Measurements from ENCODE around the gene OXT. TPM values are rescaled to one million over a fixed set of nuclear protein-coding genes. Genes with fewer than 3 reads are reported as not detected.
"Not testable (repeated sequence)": the region's sequence is repeated elsewhere in the genome, so short reads cannot be mapped to it uniquely, and the experiment has no call there.

OXT gene
- total and polyA plus RNA-seq, 2 donors (not counting 3 experiments of a cell fraction or from before 2014, with no cell fraction given): not detected

- POLR2A ChIA-PET: no interaction called here
- dilution Hi-C loops (cut with MboI; ENCODE audit: extremely low pct_ligation_motif_present, low sequenced_read_pairs): no loop called here
- no peak overlapping the region for H3K9ac ChIP-seq (replicated peaks; ENCODE audit: extremely low read depth, insufficient read depth, low read length)
- CTCF ChIA-PET: interaction anchor here (1.8 kb wide), 1 partner anchor 21 kb away, joined by 6 read pairs; no protein-coding TSS in a partner anchor
- no peak for TF ChIP-seq JUN (IDR thresholded peaks at IDR 0.05; ENCODE audit: borderline replicate concordance, insufficient read depth, insufficient read length, low read depth)
- TF ChIP-seq POLR2A (IDR thresholded peaks at IDR 0.05; ENCODE audit: low read depth, low read length): no peak
- no peak for TF ChIP-seq CTCF (IDR thresholded peaks at IDR 0.05; ENCODE audit: extremely low read depth in 1 of 2, insufficient read depth in 1 of 2, low read depth in 1 of 2, low read length in 2 of 2)
- TF ChIP-seq FOS (IDR thresholded peaks at IDR 0.05; ENCODE audit: borderline replicate concordance, insufficient read depth, low read length): no peak
- TF ChIP-seq GATA2 (IDR thresholded peaks at IDR 0.05; ENCODE audit: insufficient read depth, insufficient read length, low read depth, low read length): no peak
- TF ChIP-seq POLR2AphosphoS5 (IDR thresholded peaks at IDR 0.05; ENCODE audit: insufficient read depth, low read depth, low read length): no peak
- TF ChIP-seq MYC (IDR thresholded peaks at IDR 0.05; ENCODE audit: low read depth, low read length): no peak
- TF ChIP-seq EZH2 (IDR thresholded peaks at IDR 0.05; ENCODE audit: borderline replicate concordance, low read depth, low read length, severe bottlenecking): no peak
- TF ChIP-seq MAX (IDR thresholded peaks at IDR 0.05; ENCODE audit: insufficient read depth, insufficient read length): no peak
- H3K4me2 ChIP-seq (ENCODE audit: insufficient read depth, low read length): no peak overlapping the region
- H3K27me3 ChIP-seq (ENCODE audit: control insufficient read depth in 2 of 2, insufficient read depth in 2 of 2, low read length in 2 of 2): peaks cover 6 to 17% of the 10 kb centered on the region in 2 experiments
- no peaks in the 10 kb centered on the region for H3K79me2 ChIP-seq (ENCODE audit: control insufficient read depth, insufficient read depth, low read length)
- no peaks in the 10 kb centered on the region for H3K9me1 ChIP-seq (replicated peaks; ENCODE audit: control insufficient read depth, extremely low read depth, insufficient read depth, low read length)
- H2AFZ ChIP-seq (ENCODE audit: low read depth, low read length): no peak overlapping the region
- no peaks in the 10 kb centered on the region for H3K4me1 ChIP-seq (ENCODE audit: control insufficient read depth, extremely low read depth, insufficient read depth, low read length)
- intact Hi-C loops (cut with micrococcal nuclease): no loop called here
- DNase-seq (ENCODE audit: low read depth, low spot score) (no peak), FAIRE-seq (no peak)
- H3K4me3 ChIP-seq (replicated peaks in 1 of 3; ENCODE audit: insufficient read depth in 1 of 3, low read depth in 1 of 3, low read length in 3 of 3): no peak overlapping the region
- BruUV-seq (replicated peaks): no TSS peak
- no peak overlapping the region for H3K27ac ChIP-seq (ENCODE audit: insufficient read depth, low read depth, low read length)
- no peaks in the 10 kb centered on the region for H3K9me3 ChIP-seq (replicated peaks; ENCODE audit: control insufficient read depth, insufficient read depth, low read length)
- H3K36me3 ChIP-seq (ENCODE audit: control insufficient read depth in 2 of 2, extremely low read depth in 1 of 2, insufficient read depth in 2 of 2, low read length in 2 of 2): no peaks in the 10 kb centered on the region
- no peaks in the 10 kb centered on the region for H4K20me1 ChIP-seq (replicated peaks; ENCODE audit: control insufficient read depth, extremely low read depth, insufficient read depth, low read length)
These were observed 3.4 kb downstream of the OXT start for GRCh38 chr20:3074812-3075211.

- BruUV-seq (replicated peaks); H3K4me2 ChIP-seq (ENCODE audit: insufficient read depth, low read length); DNase-seq (ENCODE audit: low read depth, low spot score); H3K9ac ChIP-seq (replicated peaks; ENCODE audit: extremely low read depth, insufficient read depth, low read length); FAIRE-seq; dilution Hi-C loops (cut with MboI; ENCODE audit: extremely low pct_ligation_motif_present, low sequenced_read_pairs); H3K79me2 ChIP-seq (ENCODE audit: control insufficient read depth, insufficient read depth, low read length); H3K4me1 ChIP-seq (ENCODE audit: control insufficient read depth, extremely low read depth, insufficient read depth, low read length); H3K36me3 ChIP-seq (ENCODE audit: control insufficient read depth in 2 of 2, extremely low read depth in 1 of 2, insufficient read depth in 2 of 2, low read length in 2 of 2); H2AFZ ChIP-seq (ENCODE audit: low read depth, low read length); intact Hi-C loops (cut with micrococcal nuclease); H3K9me1 ChIP-seq (replicated peaks; ENCODE audit: control insufficient read depth, extremely low read depth, insufficient read depth, low read length); H4K20me1 ChIP-seq (replicated peaks; ENCODE audit: control insufficient read depth, extremely low read depth, insufficient read depth, low read length); POLR2A ChIA-PET; H3K27ac ChIP-seq (ENCODE audit: insufficient read depth, low read depth, low read length); H3K4me3 ChIP-seq (replicated peaks in 1 of 3; ENCODE audit: insufficient read depth in 1 of 3, low read depth in 1 of 3, low read length in 3 of 3); H3K9me3 ChIP-seq (replicated peaks; ENCODE audit: control insufficient read depth, insufficient read depth, low read length): not testable (repeated sequence)
- CTCF ChIA-PET: interaction anchor here (0.7 kb wide), 1 partner anchor 1570 kb away, joined by 3 read pairs; no protein-coding TSS in a partner anchor
- H3K27me3 ChIP-seq (ENCODE audit: control insufficient read depth in 2 of 2, insufficient read depth in 2 of 2, low read length in 2 of 2): peaks cover 6 to 19% of the 10 kb centered on the region in 2 experiments
These were observed 3.9 kb downstream of the OXT start for GRCh38 chr20:3075315-3075714.

Measured in endothelial cell of umbilical vein (primary cell).